HCT116 (cell line): ENCODE results near the gene BBIP1. TPM values are rescaled to one million over a fixed set of nuclear protein-coding genes. Genes with fewer than 3 reads are reported as not detected.

ENCODE experiments used
- ATAC-seq: fragments of 200-7000 bp; cut with Tn5 transposase; 2 replicates; pipeline ENCODE4 v1.9.1; 2020; ENCODE audit warnings: mild to moderate bottlenecking, moderate library complexity
- BruUV-seq: library from RNA; stranded (reverse); fragments of 400-500 nt; replicated peaks from 2 replicates; lab custom pipeline; 2021; lab: Mats Ljungman, UMichigan
- CTCF ChIA-PET: fragments of 300-600 bp; sonication (Branson Sonifier 250); formaldehyde crosslinking; loops from one replicate; lab custom pipeline; 2021; ENCODE audit warnings: antibody characterized with exemption; lab: Charles Lee
- POLR2A ChIA-PET: fragments of 300-600, 350-600 bp; sonication (Branson Sonifier 250); formaldehyde crosslinking; loops from one replicate; lab custom pipeline; 2021; ENCODE audit warnings: antibody characterized with exemption; lab: Charles Lee
- RAD21 ChIA-PET, 2 experiments: fragments of 300-600 bp; sonication (Branson Sonifier 250); formaldehyde crosslinking; loops; one replicate each; lab custom pipeline; 2023; ENCODE audit warnings: low total read pairs in 2 of 2; ENCODE audit not compliant: uncharacterized antibody in 2 of 2, unreplicated experiment in 2 of 2, low non-redundant PET in 1 of 2; lab: Charles Lee
- DNase-seq: peaks from one replicate; pipeline ENCODE4 v3.0.0-alpha.2; 2010; ENCODE audit warnings: low read depth, low spot score
- H2AFZ ChIP-seq: fragments of 200-600 bp; shearing (Covaris generic), sonication (generic); 2 replicates; pipeline ENCODE4 v1.6.1; 2017; ENCODE audit warnings: low read depth, mixed run types, mixed read lengths, antibody characterized with exemption, low read length; ENCODE audit not compliant: poor library complexity, severe bottlenecking
- H3K27ac ChIP-seq: 2 replicates; pipeline ENCODE4 v1.5.1; 2012; ENCODE audit warnings: low read depth, low read length
- H3K27me3 ChIP-seq: fragments of 200-600 bp; sonication (generic); 2 replicates; pipeline ENCODE4 v1.6.1; 2016; ENCODE audit warnings: mixed run types, low read length, mixed read lengths; ENCODE audit not compliant: insufficient read depth
- H3K36me3 ChIP-seq, 2 experiments: fragments of 200-500 bp in 1 of 2; fragments of 200-600 bp in 1 of 2; sonication (Bioruptor generic) in 1 of 2; sonication (generic) in 1 of 2; 2 replicates each; pipeline versions ENCODE4 v1.5.1 to v1.6.1; 2014 to 2016; ENCODE audit warnings: low read length in 2 of 2, inconsistent platforms in 1 of 2, mixed read lengths in 1 of 2, mixed run types in 1 of 2; ENCODE audit not compliant: insufficient read depth in 2 of 2, control insufficient read depth in 1 of 2
- H3K4me1 ChIP-seq, 2 experiments: fragments of 200-600 bp in 1 of 2; sonication (generic) in 1 of 2; 2 replicates each; pipeline versions ENCODE4 v1.5.1 to v1.6.1; 2012 to 2017; ENCODE audit warnings: low read length in 2 of 2, inconsistent platforms in 1 of 2, mild to moderate bottlenecking in 1 of 2, mixed read lengths in 1 of 2, mixed run types in 1 of 2, moderate library complexity in 1 of 2; ENCODE audit not compliant: insufficient read depth in 2 of 2, control insufficient read depth in 1 of 2
- H3K4me2 ChIP-seq: fragments of 200-600 bp; sonication (generic); 2 replicates; pipeline ENCODE4 v1.6.1; 2017; ENCODE audit warnings: mixed run types, low read length, mixed read lengths
- H3K4me3 ChIP-seq, 2 experiments: fragments of 200-600 bp in 1 of 2; sonication (generic) in 1 of 2; replicated peaks in 1 of 2; 2 replicates each; pipeline ENCODE4 v1.5.1; 2011 to 2016; ENCODE audit warnings: low read length in 2 of 2, control low read depth in 1 of 2, low read depth in 1 of 2, mild to moderate bottlenecking in 1 of 2, mixed read lengths in 1 of 2, mixed run types in 1 of 2
- H3K79me2 ChIP-seq: fragments of 200-600 bp; sonication (generic); 2 replicates; pipeline ENCODE4 v1.6.1; 2017; ENCODE audit warnings: mild to moderate bottlenecking, mixed run types, low read length, moderate library complexity, mixed read lengths; ENCODE audit not compliant: insufficient read depth
- H3K9ac ChIP-seq: fragments of 200-600 bp; sonication (generic); 2 replicates; pipeline ENCODE4 v1.6.1; 2016; ENCODE audit warnings: low read length, mixed read lengths
- H3K9me2 ChIP-seq: fragments of 200-600 bp; sonication (generic), shearing (Covaris generic); 2 replicates; pipeline ENCODE4 v1.6.1; 2017; ENCODE audit warnings: mixed run types, mild to moderate bottlenecking, moderate library complexity; ENCODE audit not compliant: insufficient read depth
- H3K9me3 ChIP-seq, 2 experiments: fragments of 200-500 bp in 1 of 2; fragments of 200-600 bp in 1 of 2; sonication (Bioruptor generic) in 1 of 2; sonication (generic) in 1 of 2; 2 replicates each; pipeline ENCODE4 v1.6.1; 2014 to 2017; ENCODE audit warnings: low read length in 2 of 2, mixed read lengths in 2 of 2, inconsistent platforms in 1 of 2, low read depth in 1 of 2, mild to moderate bottlenecking in 1 of 2, mixed run types in 1 of 2, moderate library complexity in 1 of 2; ENCODE audit not compliant: control insufficient read depth in 1 of 2, insufficient read depth in 1 of 2
- H4K20me1 ChIP-seq: fragments of 200-600 bp; sonication (generic), shearing (Covaris generic); 2 replicates; pipeline ENCODE4 v1.6.1; 2017; ENCODE audit warnings: mixed run types, mild to moderate bottlenecking, moderate library complexity; ENCODE audit not compliant: insufficient read depth
- CBX3 ChIP-seq: IDR thresholded peaks from 2 replicates; pipeline ENCODE4 v1.6.1; 2012; ENCODE audit warnings: low read depth
- ELF1 ChIP-seq: IDR thresholded peaks from 2 replicates; pipeline ENCODE4 v1.6.1; 2012; ENCODE audit warnings: low read depth, borderline replicate concordance
- FOSL1 ChIP-seq: IDR thresholded peaks from 2 replicates; pipeline ENCODE4 v1.6.1; 2012; ENCODE audit warnings: low read depth
- JUND ChIP-seq: IDR thresholded peaks from 2 replicates; pipeline ENCODE4 v1.6.1; 2012
- RAD21 ChIP-seq: IDR thresholded peaks from 2 replicates; pipeline ENCODE4 v1.6.1; 2012; ENCODE audit warnings: low read depth, mild to moderate bottlenecking
- SIN3A ChIP-seq: IDR thresholded peaks from 2 replicates; pipeline ENCODE4 v1.6.1; 2012; ENCODE audit warnings: low read depth
- TCF7L2 ChIP-seq: IDR thresholded peaks from 2 replicates; pipeline ENCODE4 v1.7.0; 2011; ENCODE audit warnings: borderline replicate concordance, inconsistent platforms; ENCODE audit not compliant: insufficient read depth, insufficient read length; ENCODE audit errors: extremely low read depth
- YY1 ChIP-seq: IDR thresholded peaks from 2 replicates; pipeline ENCODE4 v1.6.1; 2011; ENCODE audit warnings: low read length, low read depth, moderate library complexity, mild to moderate bottlenecking; ENCODE audit not compliant: insufficient replicate concordance; ENCODE audit errors: extremely low read depth
- ZNF274 ChIP-seq: fragments of 200-500 bp; sonication (Bioruptor generic); IDR thresholded peaks from 2 replicates; pipeline ENCODE4 v1.6.1; 2014; ENCODE audit warnings: mild to moderate bottlenecking, low read depth, low read length, inconsistent platforms
- intact Hi-C: fragments of 100-400 bp; cut with micrococcal nuclease; formaldehyde crosslinking; loops from 2 replicates; pipeline ENCODE4 v1.10.0; 2022
- total RNA-seq: library from RNA; stranded (reverse); gene quantifications from one replicate; pipeline ENCODE4 v1.2.1, GENCODE V29; 2021; ENCODE audit not compliant: unreplicated experiment

BBIP1 gene
- total RNA-seq, 1 experiment from 2014 or later, result 38.9 TPM

DNA sequence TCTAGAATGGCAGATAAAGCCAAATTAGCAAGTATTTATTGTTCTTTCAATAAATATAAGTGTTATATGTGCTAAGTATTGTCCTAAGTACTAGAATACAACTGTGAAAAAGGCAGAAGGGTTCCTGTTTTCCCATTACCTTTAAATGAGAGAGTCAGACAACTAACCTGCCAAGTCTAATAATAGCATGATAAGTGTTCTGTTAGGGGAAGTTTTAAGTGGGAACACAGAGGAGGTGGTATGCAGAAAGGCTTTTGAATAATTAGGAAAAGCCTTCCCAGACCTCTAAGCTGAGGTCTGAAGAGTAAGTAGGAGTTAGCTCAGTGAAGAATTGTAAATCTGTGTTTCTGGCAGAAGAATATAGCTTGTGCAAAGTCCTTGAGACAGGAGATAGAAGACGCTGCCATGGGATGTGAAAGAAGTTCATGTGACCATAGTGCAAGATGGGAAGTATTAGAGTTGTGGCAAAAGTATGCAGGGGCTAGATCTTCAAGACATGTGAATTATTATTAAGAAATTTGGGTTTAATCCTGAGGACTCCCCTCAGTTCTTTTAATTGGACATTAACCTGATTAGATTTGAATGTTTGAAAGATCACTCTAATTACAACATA lies 12.9 kb upstream of the BBIP1 start:
- Histone ChIP-seq H3K27ac (no peak overlapping the region), H3K4me1 (peaks cover 6 to 13% of the 10 kb centered on the region in 2 experiments), H3K9me2 (no peaks in the 10 kb centered on the region), H3K36me3 (no peaks in the 10 kb centered on the region), H3K9me3 (no peaks in the 10 kb centered on the region), H3K4me3 (no peak overlapping the region), H3K4me2 (no peak overlapping the region; the same call in 1 of the 2 replicates), H4K20me1 (peaks cover 8% of the 10 kb centered on the region), H3K27me3 (no peaks in the 10 kb centered on the region), H3K9ac (no peak overlapping the region), H2AFZ (no peak overlapping the region), H3K79me2 (peaks cover 94% of the 10 kb centered on the region)
- DNase-seq, result no peak
- no peak for ATAC-seq
- no TSS peak for BruUV-seq
- ChIA-PET POLR2A (no interaction called here), RAD21 (no interaction called here), CTCF (no interaction called here)
- no peak for TF ChIP-seq FOSL1
- TF ChIP-seq JUND, result no peak
- TF ChIP-seq CBX3, result no peak
- TF ChIP-seq ZNF274, result no peak
- intact Hi-C loops, result no loop called here

DNA sequence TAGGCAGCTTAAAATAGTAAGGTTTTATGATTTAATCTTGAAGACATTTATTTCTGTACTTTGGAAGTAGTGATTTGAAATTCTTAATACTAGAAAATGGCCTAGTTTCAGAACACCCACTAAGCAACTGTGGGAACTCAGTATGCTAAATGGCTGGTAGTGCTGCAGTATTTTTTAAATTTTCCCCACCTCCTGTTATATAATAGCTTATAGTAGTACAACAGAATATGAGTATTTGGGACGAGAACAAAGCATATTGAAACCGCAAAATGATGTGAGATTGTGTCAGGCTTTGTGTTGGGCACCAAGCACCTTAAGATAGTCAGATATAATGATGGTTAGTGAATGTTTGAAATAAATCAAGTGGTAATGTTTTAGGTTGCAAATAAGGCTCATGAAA lies 8.5 kb upstream of the BBIP1 start:
- BruUV-seq, result no TSS peak

More for the DNA sequence above, 8.5 kb upstream of the BBIP1 start:
- Histone ChIP-seq H3K79me2 (peaks cover 93% of the 10 kb centered on the region), H4K20me1 (no peaks in the 10 kb centered on the region; the same call in none of the 2 replicates), H3K27me3 (no peaks in the 10 kb centered on the region), H3K9me3 (no peaks in the 10 kb centered on the region)
- ATAC-seq (no peak), DNase-seq (no peak)
- intact Hi-C loops, result no loop called here
- no peak for TF ChIP-seq FOSL1
- TF ChIP-seq JUND, result no peak
- TF ChIP-seq YY1, result no peak
- no peak for TF ChIP-seq TCF7L2
- no peak for TF ChIP-seq ELF1
- TF ChIP-seq SIN3A, result no peak
- no peak for TF ChIP-seq RAD21
- TF ChIP-seq, all 23 proteins: peak for 0
- Histone ChIP-seq H3K27ac (no peak overlapping the region), H3K36me3 (no peaks in the 10 kb centered on the region), H3K9ac (no peak overlapping the region), H3K4me3 (no peak overlapping the region), H3K9me2 (no peaks in the 10 kb centered on the region), H3K4me1 (peaks cover 0 to 7% of the 10 kb centered on the region in 2 experiments; a peak in 2 of 4 replicates), H2AFZ (no peak overlapping the region), H3K4me2 (no peak overlapping the region)
- ChIA-PET RAD21 (no interaction called here), CTCF (interaction anchor here (0.5 to 1.1 kb wide), 2 partner anchors 12 to 622 kb away, joined by 3 read pairs; no protein-coding TSS in a partner anchor), POLR2A (interaction anchor here (4.4 kb wide), 1 partner anchor 9 kb away, joined by 19 read pairs; the partner anchor contains the start of genes BBIP1 and SHOC2)
